AG04450 (cell line): ENCODE data around the gene UPF3A. TPM values are rescaled to one million over a fixed set of nuclear protein-coding genes. Genes with fewer than 3 reads are reported as not detected.

Experiments used
- CTCF ChIA-PET: fragments of 300-600, 350-600 bp; formaldehyde crosslinking; extraction: SDS; loops from one replicate; lab custom pipeline; 2022; ENCODE audit warnings: antibody characterized with exemption, inconsistent platforms; lab: Charles Lee
- POLR2A ChIA-PET: fragments of 350-600 bp; formaldehyde crosslinking; extraction: SDS; loops from one replicate; lab custom pipeline; 2021; ENCODE audit warnings: antibody characterized with exemption, inconsistent platforms; lab: Yijun Ruan, JAX
- DNase-seq: peaks from one replicate; pipeline ENCODE4 v3.0.0-alpha.2; 2011; ENCODE audit warnings: low read depth, low spot score
- H3K27ac ChIP-seq: one replicate; pipeline ENCODE4 v1.5.1; 2012; ENCODE audit warnings: low read depth, low read length, control low read depth
- H3K27me3 ChIP-seq: one replicate; pipeline ENCODE4 v1.6.0; 2012; ENCODE audit warnings: low read length; ENCODE audit not compliant: control insufficient read depth, insufficient read depth
- H3K4me3 ChIP-seq: 2 replicates; pipeline ENCODE4 v1.5.1; 2011; ENCODE audit warnings: mild to moderate bottlenecking, low read depth, low read length, control low read depth
- H3K9me3 ChIP-seq: 2 replicates; pipeline ENCODE4 v1.5.1; 2012; ENCODE audit warnings: low read length; ENCODE audit not compliant: control insufficient read depth, insufficient read depth
- CTCF ChIP-seq: IDR thresholded peaks from 2 replicates; pipeline ENCODE4 v1.5.1; 2011; ENCODE audit warnings: low read depth, low read length, control low read depth, inconsistent platforms
- polyA plus RNA-seq: library from polyadenylated mRNA; depleted of rRNA; stranded (reverse); fragments of >200 nt; gene quantifications from 2 replicates; pipeline ENCODE4 v1.2.3, GENCODE V29; 2011

Gene UPF3A
- polyA plus RNA-seq, 1 experiment = 60.3 TPM

DNA sequence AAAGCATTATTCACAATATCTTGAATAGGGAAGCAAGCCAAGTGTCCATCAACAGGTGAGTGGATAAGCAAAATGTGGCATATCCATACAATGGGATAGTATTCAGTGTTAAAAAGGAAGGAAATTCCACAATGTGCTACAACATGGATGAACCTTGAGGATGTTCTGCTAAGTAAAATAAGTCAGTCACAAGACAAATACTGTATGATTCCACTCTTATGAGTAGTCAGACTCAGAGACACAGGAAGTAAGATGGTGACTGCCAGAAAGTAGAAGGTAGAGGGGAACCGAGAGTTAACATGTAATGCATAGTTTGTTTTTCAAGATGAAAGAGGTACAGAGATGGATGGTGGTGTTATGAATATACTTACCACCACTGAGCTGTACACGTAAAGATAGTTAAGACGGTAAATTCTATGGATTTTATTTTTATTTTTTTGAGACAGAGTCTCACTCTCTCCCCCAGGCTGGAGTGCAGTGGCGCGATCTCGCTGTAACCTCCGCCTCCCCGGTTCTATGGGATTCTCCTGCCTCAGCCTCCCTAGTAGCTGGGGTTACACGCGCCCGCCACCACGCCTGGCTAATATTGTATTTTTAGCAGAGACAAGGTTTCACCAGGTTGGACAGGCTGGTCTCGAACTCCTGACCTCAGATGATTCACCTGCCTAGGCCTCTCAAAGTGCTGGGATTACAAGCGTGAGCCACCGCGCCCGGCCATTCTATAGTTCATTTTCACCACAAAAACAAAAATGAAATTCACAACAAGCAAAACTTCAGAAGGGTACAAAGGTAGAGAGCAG is 31.9 kb downstream of the UPF3A start:
- POLR2A ChIA-PET = no interaction called here
- DNase-seq = no peak

GRCh38 chr13:114314074-114314912 is 32.9 kb downstream of the UPF3A start, which contains the start of gene CHAMP1:
TSS of gene CHAMP1 (plus strand) at chr13:114314503. CDS start at chr13:114323843, 9,340 bp downstream.
- Histone ChIP-seq H3K4me3 (peak within 1 kb of the TSS; percentile 74), H3K9me3 (no peaks in the 10 kb centered on the region), H3K27ac (peak within 1 kb of the TSS; percentile 77), H3K27me3 (no peaks in the 10 kb centered on the region)
- POLR2A ChIA-PET = interaction anchor here (0.8 kb wide), 1 partner anchor 33 kb away, joined by 4 read pairs; the partner anchor contains the start of gene UPF3A
- TF ChIP-seq CTCF = no peak
- CTCF ChIA-PET = no interaction called here
- DNase-seq = peak; percentile 87

More for the DNA sequence above, 31.9 kb downstream of the UPF3A start:
- no peaks in the 10 kb centered on the region for H3K9me3 ChIP-seq
- peak overlapping the region; percentile 77 for H3K27ac ChIP-seq
- peak overlapping the region; percentile 74 for H3K4me3 ChIP-seq
- no peak for TF ChIP-seq CTCF
- CTCF ChIA-PET = interaction anchor here (0.7 kb wide), 1 partner anchor 187 kb away, joined by 5 read pairs; no protein-coding TSS in a partner anchor
- H3K27me3 ChIP-seq = no peaks in the 10 kb centered on the region

GRCh38 chr13:114315074-114315785 is 33.8 kb downstream of the UPF3A start:
- H3K27ac ChIP-seq = no peak overlapping the region
- H3K27me3 ChIP-seq = no peaks in the 10 kb centered on the region
- H3K4me3 ChIP-seq = peak overlapping the region; percentile 74
- TF ChIP-seq CTCF = no peak
- no peak for DNase-seq
- H3K9me3 ChIP-seq = no peaks in the 10 kb centered on the region
- ChIA-PET POLR2A (interaction anchor here (0.8 kb wide), 1 partner anchor 34 kb away, joined by 4 read pairs; the partner anchor contains the start of gene UPF3A), CTCF (no interaction called here)

- Histone ChIP-seq H3K27me3 (no peaks in the 10 kb centered on the region), H3K4me3 (no peak overlapping the region; the same call in 1 of the 2 replicates), H3K27ac (peak overlapping the region; percentile 59), H3K9me3 (no peaks in the 10 kb centered on the region)
- CTCF ChIA-PET = interaction anchor here (0.7 kb wide), 1 partner anchor 183 kb away, joined by 3 read pairs; no protein-coding TSS in a partner anchor
- POLR2A ChIA-PET = interaction anchor here (0.7 to 1.0 kb wide), 3 partner anchors 9 to 78 kb away, joined by 3 to 5 read pairs (median 4); partner anchors contain the start of gene UPF3A
- DNase-seq = no peak
- TF ChIP-seq CTCF = no peak
Observed at GRCh38 chr13:114318624-114319023, 37.2 kb downstream of the UPF3A start.
